Heart left ventricle (tissue), 16 donors: ENCODE results near the gene DNAH1. TPM values are rescaled to one million over a fixed set of nuclear protein-coding genes. Genes with fewer than 3 reads are reported as not detected.

ENCODE experiments used
- ATAC-seq, 4 donors: fragments of 200-7000 bp; cut with Tn5 transposase; one replicate each; pipeline ENCODE4 v1.9.1; 2020 to 2022; ENCODE audit warnings: moderate library complexity in 4 of 4, mild to moderate bottlenecking in 3 of 4, moderate number of reproducible peaks in 1 of 4
- DNase-seq, 5 donors: peaks; one replicate each; pipeline ENCODE4 v3.0.0-alpha.2; 2020
- H3K27ac ChIP-seq, 12 donors: fragments of 200-600 bp; sonication (generic) in 4 of 12; one replicate each; pipeline versions ENCODE4 v1.5.0 to v1.8.0; 2016 to 2022; ENCODE audit warnings: mild to moderate bottlenecking in 2 of 12
- H3K27me3 ChIP-seq, 9 donors: fragments of 200-600 bp; sonication (generic) in 2 of 9; one replicate each; pipeline versions ENCODE4 v1.5.1 to v1.8.0; 2016 to 2022; ENCODE audit warnings: mild to moderate bottlenecking in 3 of 9
- H3K36me3 ChIP-seq, 9 donors: fragments of 200-600 bp; sonication (generic) in 2 of 9; one replicate each; pipeline versions ENCODE4 v1.5.0 to v1.8.0; 2018 to 2022; ENCODE audit warnings: mild to moderate bottlenecking in 2 of 9
- H3K4me1 ChIP-seq, 12 donors: fragments of 200-600 bp; sonication (generic) in 4 of 12; one replicate each; pipeline versions ENCODE4 v1.5.0 to v1.8.0; 2016 to 2022; ENCODE audit warnings: mild to moderate bottlenecking in 3 of 12
- H3K4me3 ChIP-seq, 12 donors: fragments of 200-600 bp; sonication (generic) in 4 of 12; one replicate each; pipeline versions ENCODE4 v1.5.0 to v1.8.0; 2017 to 2022; ENCODE audit warnings: mild to moderate bottlenecking in 9 of 12, moderate library complexity in 4 of 12
- H3K9me3 ChIP-seq, 12 donors: fragments of 200-600 bp; sonication (generic) in 4 of 12; one replicate each; pipeline versions ENCODE4 v1.5.0 to v1.8.0; 2016 to 2022; ENCODE audit warnings: mild to moderate bottlenecking in 1 of 12
- POLR2A ChIP-seq, 2 donors: fragments of 450-650 bp; IDR thresholded peaks; one replicate each; pipeline ENCODE4 v1.6.1; 2017; ENCODE audit warnings: antibody characterized with exemption in 2 of 2, mild to moderate bottlenecking in 2 of 2, moderate library complexity in 2 of 2
- WGBS, 4 donors: extraction: QIAGEN DNeasy Blood & Tissue Kit in 2 of 4; methylation state at CpG; one replicate each; pipeline versions ENCODE4 v1.1.5 to v1.1.7; 2013 to 2018; 5-methylcytosine and 5-hydroxymethylcytosine counted together
- intact Hi-C, 10 donors: fragments of 100-400 bp; cut with DNase I; formaldehyde crosslinking; loops; one replicate each; pipeline versions ENCODE4 v1.11.1 to v1.14.2; 2022
- polyA plus RNA-seq, 2 donors: library from polyadenylated mRNA; stranded (reverse); fragments of 200-250 nt; gene quantifications; one replicate each; pipeline ENCODE4 v1.2.3, GENCODE V29; 2013
- total RNA-seq, 9 donors: library from RNA; depleted of rRNA in 2 of 9; stranded (reverse); fragments of >200 nt in 2 of 9; fragmentation: NEBNext Ultra II Directional in 3 of 9; extraction: Animal tissue kit (Norgen Biotek cat#: 25700) in 3 of 9; gene quantifications; one replicate each; pipeline versions ENCODE4 v1.1.0 to v1.2.4, GENCODE V29; 2016 to 2023
- TF ChIP-seq, protein P1 (sequence below), 12 donors: fragments of 200-600 bp; sonication (generic) in 4 of 12; IDR thresholded peaks; one replicate each; pipeline versions ENCODE4 v1.5.0 to v1.8.0; 2018 to 2022; ENCODE audit warnings: antibody characterized with exemption in 12 of 12, mild to moderate bottlenecking in 5 of 12
- donor health status: ischemic (EF 13 %, LVEDD 7.1; RV severe dilation, severe dysfunction).
- donor health status: healthy with polysubstance abuse.
- donor health status: DM: no; HTN: yes; CAD: no.
- donor health status: DM: no; HTN: no; CAD: no.
- donor health status: ischemic (EF 25% LVEDD 6.9; RV normal size, moderate dysfunction).
- donor health status: ischemic (EF 25% LVEDD 5.7; RV mildly dilated, moderate dysfunction).
- donor health status: healthy.
- donor health status: DM: yes; HTN: yes; CAD: no.
- donor health status: ischemic (EF 35%, LVEDD 5.7; RV mildly dilated, moderate dysfunction).
- donor health status: nonischemic (EF 11% LVEDD 7.7; RV severe dilation, severe dysfunction).
- donor health status: DM: yes; HTN: yes; CAD: no.
- donor health status: PGD.
- donor health status: ischemic (EF 29% LVEDD 5.4; RV normal size, mild dysfunction).
- donor health status: nonischemic (EF 23%, LVEDD 6.1; RV moderate dilation, normal function).

Gene DNAH1
- total and polyA plus RNA-seq, 11 donors = 0.95 to 6.6 (median 2.8) TPM

DNA sequence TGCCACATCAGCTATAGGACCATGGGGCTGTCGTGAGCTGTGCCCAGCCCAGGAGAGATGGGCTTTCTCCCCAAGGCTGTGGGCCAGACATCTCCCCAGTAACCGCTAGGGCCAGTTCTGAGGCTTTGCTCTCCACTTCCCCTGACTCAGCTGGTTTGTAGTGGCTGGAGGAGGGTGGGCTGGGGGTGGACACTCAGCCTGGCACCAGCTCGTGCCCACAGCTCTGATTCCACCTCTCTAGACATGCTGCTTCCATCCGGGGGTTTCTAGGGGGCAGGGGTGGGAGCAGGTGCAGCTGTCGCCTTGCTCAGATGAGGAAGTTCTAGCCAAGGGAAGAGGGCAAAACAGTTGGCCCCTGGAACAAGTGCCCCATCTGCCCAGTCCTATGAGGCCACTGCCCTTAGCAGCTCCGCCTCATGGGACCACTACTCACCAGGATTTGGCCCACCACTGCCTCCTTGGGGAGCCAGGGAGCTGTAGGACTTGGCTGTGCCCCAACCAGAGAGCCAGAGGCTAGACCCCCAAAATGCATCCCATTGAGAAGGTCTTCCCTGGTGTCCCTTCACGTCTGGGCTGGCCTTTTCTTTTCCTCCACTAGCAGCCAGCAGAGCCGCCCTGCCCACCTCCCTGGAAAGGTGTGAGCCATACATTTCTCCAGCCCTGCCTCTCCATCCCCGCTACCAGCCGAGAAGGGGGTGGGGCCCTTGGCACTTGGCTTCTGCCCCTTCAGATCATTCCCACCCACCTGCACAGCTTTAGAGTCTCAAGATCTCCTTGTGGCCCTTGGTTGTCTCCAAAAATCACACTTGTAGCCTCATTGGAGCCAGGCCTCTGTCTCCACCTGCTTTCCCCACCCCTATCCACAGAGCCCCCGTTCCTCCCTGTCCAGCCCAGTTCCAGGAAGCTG, 18.6 kb upstream of the DNAH1 start:
- Histone ChIP-seq H3K27ac (no peak overlapping the region), H3K36me3 (peaks cover 0 to 18% (median 7%) of the 10 kb centered on the region in 9 donors), H3K9me3 (no peaks in the 10 kb centered on the region), H3K4me3 (no peak overlapping the region), H3K27me3 (no peaks in the 10 kb centered on the region), H3K4me1 (peaks cover 0 to 28% (median 14%) of the 10 kb centered on the region in 12 donors)
- WGBS, 4 donors = 87 to 94% (median 90%) methylated on average over 10 to 11 of the region's 11 CpGs
- intact Hi-C loops = loop anchor here in 1 of 10 donors (5.0 kb wide), 1 partner anchor 35 kb away; no protein-coding TSS in a partner anchor
- ATAC-seq = no peak
- DNase-seq = peak in 1 of 5 donors; percentile 27
- no peak for TF ChIP-seq POLR2A (IDR thresholded peaks at IDR 0.05)
- TF ChIP-seq, protein P1, sequence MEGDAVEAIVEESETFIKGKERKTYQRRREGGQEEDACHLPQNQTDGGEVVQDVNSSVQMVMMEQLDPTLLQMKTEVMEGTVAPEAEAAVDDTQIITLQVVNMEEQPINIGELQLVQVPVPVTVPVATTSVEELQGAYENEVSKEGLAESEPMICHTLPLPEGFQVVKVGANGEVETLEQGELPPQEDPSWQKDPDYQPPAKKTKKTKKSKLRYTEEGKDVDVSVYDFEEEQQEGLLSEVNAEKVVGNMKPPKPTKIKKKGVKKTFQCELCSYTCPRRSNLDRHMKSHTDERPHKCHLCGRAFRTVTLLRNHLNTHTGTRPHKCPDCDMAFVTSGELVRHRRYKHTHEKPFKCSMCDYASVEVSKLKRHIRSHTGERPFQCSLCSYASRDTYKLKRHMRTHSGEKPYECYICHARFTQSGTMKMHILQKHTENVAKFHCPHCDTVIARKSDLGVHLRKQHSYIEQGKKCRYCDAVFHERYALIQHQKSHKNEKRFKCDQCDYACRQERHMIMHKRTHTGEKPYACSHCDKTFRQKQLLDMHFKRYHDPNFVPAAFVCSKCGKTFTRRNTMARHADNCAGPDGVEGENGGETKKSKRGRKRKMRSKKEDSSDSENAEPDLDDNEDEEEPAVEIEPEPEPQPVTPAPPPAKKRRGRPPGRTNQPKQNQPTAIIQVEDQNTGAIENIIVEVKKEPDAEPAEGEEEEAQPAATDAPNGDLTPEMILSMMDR (IDR thresholded peaks at IDR 0.05) = no peak

DNA sequence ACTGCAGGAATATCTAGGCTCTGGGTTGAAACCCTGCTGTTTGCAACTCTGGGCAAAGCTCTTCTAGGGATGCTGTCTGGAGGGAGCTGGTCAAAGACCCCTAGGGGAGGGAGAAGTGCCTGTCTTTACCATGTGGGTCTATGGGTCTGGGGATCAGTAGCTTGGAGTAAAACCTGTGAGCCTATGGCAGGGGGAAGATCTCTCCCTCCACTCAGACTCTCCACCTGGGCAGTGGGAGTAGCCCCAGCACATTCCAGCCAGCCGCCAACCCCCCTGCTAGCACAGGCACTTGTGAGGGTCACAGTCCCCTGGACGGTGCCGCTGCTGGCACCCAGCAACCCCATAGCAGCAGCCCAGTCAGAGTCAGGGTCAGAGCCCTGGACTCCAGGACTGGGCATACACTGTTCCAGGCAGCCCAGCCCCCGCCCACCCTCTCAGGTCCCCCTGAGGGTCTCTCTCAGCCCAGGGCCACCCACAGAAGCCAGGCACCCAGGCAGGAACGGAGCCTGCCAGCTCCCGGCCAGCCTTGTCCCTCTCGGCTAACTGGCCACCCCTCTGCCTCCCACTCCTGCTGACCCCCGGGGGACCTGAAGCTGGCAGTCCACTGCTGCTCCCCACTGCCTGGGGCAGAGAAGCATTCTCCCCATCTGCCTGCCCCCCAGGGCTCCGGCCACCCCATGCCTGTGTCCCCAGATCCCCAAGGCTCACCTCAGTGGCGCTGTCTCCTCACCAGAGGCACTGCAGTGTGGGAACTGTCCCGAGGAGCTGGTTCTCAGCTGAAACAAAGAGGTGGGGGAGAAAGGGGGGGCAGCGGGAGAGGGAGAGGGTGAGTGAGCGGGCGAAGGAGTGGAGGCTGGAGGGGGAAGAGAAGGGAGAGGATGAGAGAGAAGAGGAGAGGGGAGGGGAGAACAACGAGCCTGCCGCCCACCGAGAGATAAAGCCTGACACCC, 17.7 kb upstream of the DNAH1 start:
- no peaks in the 10 kb centered on the region for H3K9me3 ChIP-seq
- H3K36me3 ChIP-seq = peaks cover 0 to 8% (median 0%) of the 10 kb centered on the region in 9 donors
- WGBS, 4 donors = 38 to 53% (median 45%) methylated on average over 9 to 17 of the region's 17 CpGs
- no peaks in the 10 kb centered on the region for H3K27me3 ChIP-seq
- H3K4me1 ChIP-seq = peaks cover 0 to 28% (median 14%) of the 10 kb centered on the region in 12 donors
- H3K27ac ChIP-seq = no peak overlapping the region
- DNase-seq (no peak), ATAC-seq (no peak)
- no peak for TF ChIP-seq POLR2A (IDR thresholded peaks at IDR 0.05)
- TF ChIP-seq, protein P1 (IDR thresholded peaks at IDR 0.05) = no peak
- H3K4me3 ChIP-seq = no peak overlapping the region
- intact Hi-C loops = loop anchor here in 1 of 10 donors (5.0 kb wide), 1 partner anchor 34 kb away; no protein-coding TSS in a partner anchor

DNA sequence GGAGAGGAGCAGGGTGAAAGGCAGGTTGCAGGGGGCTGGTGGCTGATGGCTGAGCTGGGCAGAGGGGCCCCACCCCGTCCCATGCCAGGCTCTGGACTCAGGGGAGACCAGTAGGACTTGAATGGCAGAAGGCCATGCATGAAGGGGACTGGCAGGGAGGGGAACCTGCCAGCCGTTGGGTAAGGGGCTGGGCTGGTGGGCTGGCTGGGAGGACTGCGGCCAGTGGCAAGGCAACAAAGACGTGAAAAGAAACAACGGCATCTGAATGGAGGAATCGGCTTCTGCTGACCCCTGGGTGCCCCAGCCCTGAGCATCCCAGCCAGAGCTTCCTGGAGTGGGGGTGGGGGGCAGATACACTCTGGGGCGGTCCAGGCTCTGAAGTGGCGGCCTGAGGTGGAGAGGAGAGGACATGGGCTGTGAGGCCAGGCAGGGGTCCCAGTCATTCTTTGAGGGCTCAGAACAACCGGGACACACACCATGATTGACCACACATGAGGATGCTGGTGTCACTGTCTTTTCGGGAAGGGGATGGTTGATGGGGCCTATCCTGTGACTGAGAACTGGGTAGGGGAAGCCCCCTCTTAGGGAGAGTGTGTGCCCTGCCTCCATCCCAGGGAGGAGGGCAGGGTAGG, 16.8 kb upstream of the DNAH1 start:
- H3K4me1 ChIP-seq = peaks cover 0 to 28% (median 14%) of the 10 kb centered on the region in 12 donors
- 54 to 63% (median 58%) methylated on average over 10 of the region's 10 CpGs for WGBS, 4 donors
- H3K27ac ChIP-seq = peak overlapping the region in 8 of 12 donors; percentile 9 to 74 (median 62)
- no peak overlapping the region for H3K4me3 ChIP-seq
- no peaks in the 10 kb centered on the region for H3K36me3 ChIP-seq
- ATAC-seq (peak in 2 of 4 donors; percentile 4 to 10), DNase-seq (peak in 1 of 5 donors; percentile 47)
- H3K9me3 ChIP-seq = no peaks in the 10 kb centered on the region
- intact Hi-C loops = loop anchor here in 1 of 10 donors (5.0 kb wide), 1 partner anchor 33 kb away; no protein-coding TSS in a partner anchor
- TF ChIP-seq, protein P1 (IDR thresholded peaks at IDR 0.05) = no peak
- TF ChIP-seq POLR2A (IDR thresholded peaks at IDR 0.05) = no peak
- H3K27me3 ChIP-seq = no peaks in the 10 kb centered on the region
